HG03039 (cell line): ENCODE results near the gene SKOR1.

Experiments
- ATAC-seq: cut with Tn5 transposase; IDR thresholded peaks from one replicate; pipeline ENCODE4 v1.9.1; 2021; ENCODE audit warnings: mild to moderate bottlenecking, moderate library complexity; ENCODE audit not compliant: unreplicated experiment

The SKOR1 gene

GRCh38 chr15:67816668-67817067 lies 8.6 kb upstream of the SKOR1 start:
- ATAC-seq = no peak

GRCh38 chr15:67818464-67818863 lies 6.8 kb upstream of the SKOR1 start:
- no peak for ATAC-seq

- no peak for ATAC-seq
Observed at GRCh38 chr15:67819636-67820035, 5.7 kb upstream of the SKOR1 start.

- ATAC-seq = no peak
Observed at GRCh38 chr15:67820122-67820991, 5.0 kb upstream of the SKOR1 start.

- no peak for ATAC-seq
Observed at GRCh38 chr15:67820992-67821783, 4.1 kb upstream of the SKOR1 start.

- ATAC-seq = no peak
Observed at GRCh38 chr15:67821784-67822440, 3.4 kb upstream of the SKOR1 start.

GRCh38 chr15:67822537-67823313 lies 2.6 kb upstream of the SKOR1 start:
- no peak for ATAC-seq

- no peak for ATAC-seq
Observed at GRCh38 chr15:67823314-67824196, 1.8 kb upstream of the SKOR1 start.

- no peak for ATAC-seq
Observed at GRCh38 chr15:67824197-67824968, 926 bp upstream of the SKOR1 start.

GRCh38 chr15:67825881-67826716 lies 790 bp downstream of the SKOR1 start:
- no peak for ATAC-seq

- no peak for ATAC-seq
Observed at GRCh38 chr15:67826717-67827561, 1.6 kb downstream of the SKOR1 start.

GRCh38 chr15:67827562-67828277 lies 2.4 kb downstream of the SKOR1 start:
- ATAC-seq = no peak

GRCh38 chr15:67828278-67828968 lies 3.1 kb downstream of the SKOR1 start:
- ATAC-seq = no peak

- ATAC-seq = no peak
Observed at GRCh38 chr15:67828969-67829646, 3.8 kb downstream of the SKOR1 start.
